ENCODE results near the gene PAX7.

DNA sequence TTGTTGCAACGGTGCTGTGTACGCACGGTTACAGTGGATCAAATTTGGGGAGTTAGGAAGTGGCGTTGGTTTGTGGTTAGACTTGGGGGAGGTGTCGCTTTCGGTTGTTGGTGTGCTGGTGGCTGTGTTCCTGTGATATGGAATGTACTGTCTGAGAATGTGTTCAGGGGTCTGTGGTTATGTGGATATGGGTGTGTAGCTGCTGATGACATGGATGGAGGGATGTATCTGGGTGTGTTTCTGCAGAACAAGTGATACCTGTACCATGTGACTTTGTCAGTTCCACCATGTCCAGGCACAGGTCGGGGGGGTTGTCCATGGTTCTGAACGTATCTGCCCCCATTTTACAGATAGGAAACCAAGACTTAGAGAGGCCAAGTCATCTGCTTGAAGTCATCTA is 22.7 kb downstream of the PAX7 start:
- TF ChIP-seq, protein P1, sequence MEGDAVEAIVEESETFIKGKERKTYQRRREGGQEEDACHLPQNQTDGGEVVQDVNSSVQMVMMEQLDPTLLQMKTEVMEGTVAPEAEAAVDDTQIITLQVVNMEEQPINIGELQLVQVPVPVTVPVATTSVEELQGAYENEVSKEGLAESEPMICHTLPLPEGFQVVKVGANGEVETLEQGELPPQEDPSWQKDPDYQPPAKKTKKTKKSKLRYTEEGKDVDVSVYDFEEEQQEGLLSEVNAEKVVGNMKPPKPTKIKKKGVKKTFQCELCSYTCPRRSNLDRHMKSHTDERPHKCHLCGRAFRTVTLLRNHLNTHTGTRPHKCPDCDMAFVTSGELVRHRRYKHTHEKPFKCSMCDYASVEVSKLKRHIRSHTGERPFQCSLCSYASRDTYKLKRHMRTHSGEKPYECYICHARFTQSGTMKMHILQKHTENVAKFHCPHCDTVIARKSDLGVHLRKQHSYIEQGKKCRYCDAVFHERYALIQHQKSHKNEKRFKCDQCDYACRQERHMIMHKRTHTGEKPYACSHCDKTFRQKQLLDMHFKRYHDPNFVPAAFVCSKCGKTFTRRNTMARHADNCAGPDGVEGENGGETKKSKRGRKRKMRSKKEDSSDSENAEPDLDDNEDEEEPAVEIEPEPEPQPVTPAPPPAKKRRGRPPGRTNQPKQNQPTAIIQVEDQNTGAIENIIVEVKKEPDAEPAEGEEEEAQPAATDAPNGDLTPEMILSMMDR (IDR thresholded peaks at IDR 0.05; ENCODE audit: insufficient read depth, low read depth, low read length) = no peak
- no peak for TF ChIP-seq EZH2 (IDR thresholded peaks at IDR 0.05; ENCODE audit: insufficient read depth, low read length)

Measured in astrocyte (in vitro differentiated cells and primary cell).